Activated naive CD4-positive, alpha-beta T cell treated with anti-CD3 and anti-CD28 coated beads, Interleukin-2, amount 50 U/mL, for 24 hours (primary cell): ENCODE measurements around the gene IL7R.
"Not testable (repeated sequence)": the region's sequence is repeated elsewhere in the genome, so short reads cannot be mapped to it uniquely, and the experiment has no call there.

ENCODE experiments used
- H3K27ac Mint-ChIP-seq: one replicate; pipeline ENCODE4 v1.8.0; 2021; ENCODE audit warnings: mild to moderate bottlenecking, mixed read lengths
- H3K27me3 Mint-ChIP-seq: one replicate; pipeline ENCODE4 v1.8.0; 2021; ENCODE audit warnings: mixed read lengths
- H3K36me3 Mint-ChIP-seq: one replicate; pipeline ENCODE4 v1.8.0; 2021; ENCODE audit warnings: mixed read lengths
- H3K4me1 Mint-ChIP-seq: one replicate; pipeline ENCODE4 v1.8.0; 2021; ENCODE audit warnings: mixed read lengths
- H3K4me3 Mint-ChIP-seq: one replicate; pipeline ENCODE4 v1.8.0; 2021; ENCODE audit warnings: mild to moderate bottlenecking, mixed read lengths
- H3K9me3 Mint-ChIP-seq: one replicate; pipeline ENCODE4 v1.8.0; 2021; ENCODE audit warnings: mixed read lengths

Gene IL7R

GRCh38 chr5:35854248-35854647, 2.4 kb upstream of the IL7R start:
- peak overlapping the region; percentile 99 for H3K27ac Mint-ChIP-seq
- peaks cover 14% of the 10 kb centered on the region for H3K36me3 Mint-ChIP-seq
- H3K27me3 Mint-ChIP-seq: no peaks in the 10 kb centered on the region
- peaks cover 78% of the 10 kb centered on the region for H3K4me1 Mint-ChIP-seq
- peak overlapping the region; percentile 90 for H3K4me3 Mint-ChIP-seq
- H3K9me3 Mint-ChIP-seq: no peaks in the 10 kb centered on the region

- H3K27ac Mint-ChIP-seq: peak overlapping the region; percentile 99
- H3K4me3 Mint-ChIP-seq: peak overlapping the region; percentile 90
- H3K4me1 Mint-ChIP-seq: peaks cover 76% of the 10 kb centered on the region
- H3K27me3 Mint-ChIP-seq: no peaks in the 10 kb centered on the region
- peaks cover 19% of the 10 kb centered on the region for H3K36me3 Mint-ChIP-seq
- H3K9me3 Mint-ChIP-seq: no peaks in the 10 kb centered on the region
Measured at GRCh38 chr5:35855187-35855586, 1.5 kb upstream of the IL7R start.

- Mint-ChIP-seq H3K4me1 (peaks cover 76% of the 10 kb centered on the region), H3K36me3 (peaks cover 28% of the 10 kb centered on the region), H3K4me3 (peak overlapping the region; percentile 90), H3K27ac (peak overlapping the region; percentile 96)
- not testable (repeated sequence) for H3K27me3 Mint-ChIP-seq, H3K9me3 Mint-ChIP-seq
Measured at GRCh38 chr5:35856186-35856764, 416 bp upstream of the IL7R start.

- H3K4me3 Mint-ChIP-seq: peak overlapping the region; percentile 90
- H3K27ac Mint-ChIP-seq: peak overlapping the region; percentile 96
- peaks cover 77% of the 10 kb centered on the region for H3K4me1 Mint-ChIP-seq
- peaks cover 39% of the 10 kb centered on the region for H3K36me3 Mint-ChIP-seq
- H3K27me3 Mint-ChIP-seq: no peaks in the 10 kb centered on the region
- H3K9me3 Mint-ChIP-seq: no peaks in the 10 kb centered on the region
Measured at GRCh38 chr5:35857606-35858205, 1.0 kb downstream of the IL7R start.

- no peaks in the 10 kb centered on the region for H3K27me3 Mint-ChIP-seq
Measured at GRCh38 chr5:35859101-35859661, 2.5 kb downstream of the IL7R start.

GRCh38 chr5:35860686-35861085, 4.0 kb downstream of the IL7R start:
- H3K36me3 Mint-ChIP-seq: peaks cover 56% of the 10 kb centered on the region
- H3K4me1 Mint-ChIP-seq: peaks cover 80% of the 10 kb centered on the region
- no peaks in the 10 kb centered on the region for H3K27me3 Mint-ChIP-seq
- peak overlapping the region; percentile 98 for H3K27ac Mint-ChIP-seq
- H3K4me3 Mint-ChIP-seq: peak overlapping the region; percentile 93
- no peaks in the 10 kb centered on the region for H3K9me3 Mint-ChIP-seq

More at GRCh38 chr5:35859101-35859661, 2.5 kb downstream of the IL7R start:
- Mint-ChIP-seq H3K27ac (peak overlapping the region; percentile 98), H3K4me3 (peak overlapping the region; percentile 93), H3K4me1 (peaks cover 80% of the 10 kb centered on the region), H3K36me3 (peaks cover 48% of the 10 kb centered on the region), H3K9me3 (no peaks in the 10 kb centered on the region)

GRCh38 chr5:35861718-35862117, 5.0 kb downstream of the IL7R start:
- H3K9me3 Mint-ChIP-seq: no peaks in the 10 kb centered on the region
- peaks cover 62% of the 10 kb centered on the region for H3K36me3 Mint-ChIP-seq
- H3K4me3 Mint-ChIP-seq: peak overlapping the region; percentile 93
- H3K27ac Mint-ChIP-seq: peak overlapping the region; percentile 98
- H3K4me1 Mint-ChIP-seq: peaks cover 80% of the 10 kb centered on the region
- H3K27me3 Mint-ChIP-seq: no peaks in the 10 kb centered on the region

- Mint-ChIP-seq H3K27me3 (no peaks in the 10 kb centered on the region), H3K4me3 (peak overlapping the region; percentile 93), H3K36me3 (peaks cover 65% of the 10 kb centered on the region), H3K4me1 (peaks cover 80% of the 10 kb centered on the region), H3K27ac (peak overlapping the region; percentile 98), H3K9me3 (no peaks in the 10 kb centered on the region)
Measured at GRCh38 chr5:35862126-35862525, 5.4 kb downstream of the IL7R start.

- H3K27ac Mint-ChIP-seq: peak overlapping the region; percentile 98
- H3K27me3 Mint-ChIP-seq: no peaks in the 10 kb centered on the region
- H3K4me1 Mint-ChIP-seq: peaks cover 88% of the 10 kb centered on the region
- H3K9me3 Mint-ChIP-seq: no peaks in the 10 kb centered on the region
- peak overlapping the region; percentile 93 for H3K4me3 Mint-ChIP-seq
- peaks cover 72% of the 10 kb centered on the region for H3K36me3 Mint-ChIP-seq
Measured at GRCh38 chr5:35863159-35863558, 6.5 kb downstream of the IL7R start.

GRCh38 chr5:35867998-35868397, 11.3 kb downstream of the IL7R start:
- Mint-ChIP-seq H3K27me3 (no peaks in the 10 kb centered on the region), H3K4me1 (peaks cover 93% of the 10 kb centered on the region), H3K9me3 (no peaks in the 10 kb centered on the region), H3K36me3 (peaks cover 71% of the 10 kb centered on the region), H3K4me3 (peak overlapping the region; percentile 23), H3K27ac (peak overlapping the region; percentile 96)

GRCh38 chr5:35869685-35870277, 13.1 kb downstream of the IL7R start:
- Mint-ChIP-seq H3K36me3 (peaks cover 74% of the 10 kb centered on the region), H3K9me3 (peaks cover 5% of the 10 kb centered on the region), H3K27ac (peak overlapping the region; percentile 88), H3K27me3 (no peaks in the 10 kb centered on the region), H3K4me1 (peaks cover 91% of the 10 kb centered on the region), H3K4me3 (peak overlapping the region; percentile 49)

GRCh38 chr5:35870605-35871004, 13.9 kb downstream of the IL7R start:
- peaks cover 5% of the 10 kb centered on the region for H3K9me3 Mint-ChIP-seq
- H3K4me3 Mint-ChIP-seq: no peak overlapping the region
- H3K27ac Mint-ChIP-seq: peak overlapping the region; percentile 88
- peaks cover 91% of the 10 kb centered on the region for H3K4me1 Mint-ChIP-seq
- H3K36me3 Mint-ChIP-seq: peaks cover 71% of the 10 kb centered on the region
- no peaks in the 10 kb centered on the region for H3K27me3 Mint-ChIP-seq

- Mint-ChIP-seq H3K9me3 (peaks cover 17% of the 10 kb centered on the region), H3K4me3 (peak overlapping the region; percentile 55), H3K27me3 (no peaks in the 10 kb centered on the region), H3K27ac (peak overlapping the region; percentile 93), H3K36me3 (peaks cover 65% of the 10 kb centered on the region), H3K4me1 (peaks cover 91% of the 10 kb centered on the region)
Measured at GRCh38 chr5:35876454-35876853, 19.8 kb downstream of the IL7R start.

- Mint-ChIP-seq H3K4me3 (peak overlapping the region; percentile 55), H3K9me3 (peaks cover 17% of the 10 kb centered on the region), H3K36me3 (peaks cover 60% of the 10 kb centered on the region), H3K27ac (peak overlapping the region; percentile 93), H3K27me3 (no peaks in the 10 kb centered on the region), H3K4me1 (peaks cover 89% of the 10 kb centered on the region)
Measured at GRCh38 chr5:35876922-35877321, 20.2 kb downstream of the IL7R start.

- peaks cover 62% of the 10 kb centered on the region for H3K36me3 Mint-ChIP-seq
- peak overlapping the region; percentile 60 for H3K4me3 Mint-ChIP-seq
- H3K4me1 Mint-ChIP-seq: peaks cover 92% of the 10 kb centered on the region
- peak overlapping the region; percentile 93 for H3K27ac Mint-ChIP-seq
- H3K9me3 Mint-ChIP-seq: peaks cover 17% of the 10 kb centered on the region
- no peaks in the 10 kb centered on the region for H3K27me3 Mint-ChIP-seq
Measured at GRCh38 chr5:35877655-35878054, 21.0 kb downstream of the IL7R start.

- H3K9me3 Mint-ChIP-seq: peaks cover 17% of the 10 kb centered on the region
- peaks cover 92% of the 10 kb centered on the region for H3K4me1 Mint-ChIP-seq
- H3K27ac Mint-ChIP-seq: peak overlapping the region; percentile 93
- no peaks in the 10 kb centered on the region for H3K27me3 Mint-ChIP-seq
- H3K4me3 Mint-ChIP-seq: peak overlapping the region; percentile 60
- peaks cover 60% of the 10 kb centered on the region for H3K36me3 Mint-ChIP-seq
Measured at GRCh38 chr5:35878079-35878478, 21.4 kb downstream of the IL7R start.
